T-helper 1 cell treated with Interleukin-12 subunit alpha and Interleukin-12 subunit beta and Interleukin-4 antibody, amounts not matched to agents 30 ng/mL and 1 ng/mL, for 36 hours (primary cell): ENCODE data around the gene NUDT6. TPM values are rescaled to one million over a fixed set of nuclear protein-coding genes. Genes with fewer than 3 reads are reported as not detected.

Experiments
- total RNA-seq: library from RNA; stranded (reverse); gene quantifications from 2 replicates; pipeline ENCODE4 v1.2.3, GENCODE V29; 2022

NUDT6 gene
- total RNA-seq, 1 donor from 2014 or later: 8.3 TPM

Other genes starting within 250 kb of the NUDT6 start
- gene BBS12, start 189.9 kb downstream of the NUDT6 start, total RNA-seq: 2.7 and 3.2 TPM in 2 replicates
- 0.96 and 1.4 TPM in 2 replicates for gene FGF2, start 95.8 kb downstream of the NUDT6 start, total RNA-seq